Measurements from ENCODE around the gene CASKIN2. TPM values are rescaled to one million over a fixed set of nuclear protein-coding genes. Genes with fewer than 3 reads are reported as not detected.

The CASKIN2 gene
- total RNA-seq, 2 experiments from 2014 or later: 1.0 TPM; not detected in 1

DNA sequence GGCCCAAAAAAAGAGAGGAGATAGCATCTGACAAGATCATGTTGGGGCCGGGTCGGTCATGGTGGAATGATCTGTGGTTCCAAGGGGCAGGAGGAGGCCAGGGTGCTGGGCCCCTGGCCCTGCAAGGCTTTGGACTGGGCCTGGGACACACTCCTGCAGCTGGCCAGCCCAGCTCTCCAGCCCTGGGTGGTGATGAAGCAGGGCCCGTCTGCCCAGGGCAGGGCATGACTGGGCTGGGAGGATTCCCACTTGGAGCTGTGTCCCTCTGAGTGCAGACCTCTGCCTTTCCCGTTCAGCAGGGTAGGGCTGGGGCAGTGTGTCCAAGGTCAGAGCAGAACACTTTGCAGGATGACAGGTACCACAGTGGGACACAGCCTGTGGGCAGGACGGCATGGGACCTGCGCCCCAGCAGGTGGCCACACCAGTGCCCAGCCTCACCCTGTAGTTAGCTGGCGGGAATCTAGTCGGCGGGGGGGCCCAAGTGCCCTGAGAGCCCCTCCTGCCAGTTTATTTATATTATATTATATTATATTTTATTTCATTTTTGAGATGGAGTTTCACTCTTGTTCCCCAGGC is 44.7 kb upstream of the CASKIN2 start:
- no peak overlapping the region for H2AFZ ChIP-seq (ENCODE audit: low read length)
- no peaks in the 10 kb centered on the region for H3K79me2 ChIP-seq (ENCODE audit: insufficient read depth, low read depth, low read length)
- no peaks in the 10 kb centered on the region for H4K20me1 ChIP-seq (ENCODE audit: insufficient read depth, low read length)
- ChIA-PET CTCF (ENCODE audit: unreplicated experiment) (no interaction called here), POLR2A (interaction anchor here (0.6 kb wide), 1 partner anchor 189 kb away, joined by 4 read pairs; no protein-coding TSS in a partner anchor)
- no peak overlapping the region for H3K4me3 ChIP-seq (ENCODE audit: low read depth, low read length, poor library complexity, severe bottlenecking)
- no peaks in the 10 kb centered on the region for H3K36me3 ChIP-seq (ENCODE audit: insufficient read depth, low read length)
- no TSS peak for BruUV-seq (replicated peaks)
- H3K27ac ChIP-seq (ENCODE audit: low read depth, low read length, poor library complexity, severe bottlenecking): no peak overlapping the region
- no peak overlapping the region for H3K4me2 ChIP-seq (ENCODE audit: low read length)
- no peaks in the 10 kb centered on the region for H3K9me2 ChIP-seq (ENCODE audit: insufficient read depth, low read length)
- intact Hi-C loops (cut with micrococcal nuclease; ENCODE audit: unreplicated experiment): no loop called here
- no peaks in the 10 kb centered on the region for H3K4me1 ChIP-seq (ENCODE audit: insufficient read depth, low read length, poor library complexity, severe bottlenecking)
- no peak for TF ChIP-seq CTCF (conservative IDR thresholded peaks at IDR 0.05; ENCODE audit: low read length)
- no peak for TF ChIP-seq EZH2phosphoT487 (IDR thresholded peaks at IDR 0.05; ENCODE audit: borderline replicate concordance, low read depth, low read length)
- no peaks in the 10 kb centered on the region for H3K9me3 ChIP-seq (ENCODE audit: low read length)
- no peak for DNase-seq (ENCODE audit: low spot score)

DNA sequence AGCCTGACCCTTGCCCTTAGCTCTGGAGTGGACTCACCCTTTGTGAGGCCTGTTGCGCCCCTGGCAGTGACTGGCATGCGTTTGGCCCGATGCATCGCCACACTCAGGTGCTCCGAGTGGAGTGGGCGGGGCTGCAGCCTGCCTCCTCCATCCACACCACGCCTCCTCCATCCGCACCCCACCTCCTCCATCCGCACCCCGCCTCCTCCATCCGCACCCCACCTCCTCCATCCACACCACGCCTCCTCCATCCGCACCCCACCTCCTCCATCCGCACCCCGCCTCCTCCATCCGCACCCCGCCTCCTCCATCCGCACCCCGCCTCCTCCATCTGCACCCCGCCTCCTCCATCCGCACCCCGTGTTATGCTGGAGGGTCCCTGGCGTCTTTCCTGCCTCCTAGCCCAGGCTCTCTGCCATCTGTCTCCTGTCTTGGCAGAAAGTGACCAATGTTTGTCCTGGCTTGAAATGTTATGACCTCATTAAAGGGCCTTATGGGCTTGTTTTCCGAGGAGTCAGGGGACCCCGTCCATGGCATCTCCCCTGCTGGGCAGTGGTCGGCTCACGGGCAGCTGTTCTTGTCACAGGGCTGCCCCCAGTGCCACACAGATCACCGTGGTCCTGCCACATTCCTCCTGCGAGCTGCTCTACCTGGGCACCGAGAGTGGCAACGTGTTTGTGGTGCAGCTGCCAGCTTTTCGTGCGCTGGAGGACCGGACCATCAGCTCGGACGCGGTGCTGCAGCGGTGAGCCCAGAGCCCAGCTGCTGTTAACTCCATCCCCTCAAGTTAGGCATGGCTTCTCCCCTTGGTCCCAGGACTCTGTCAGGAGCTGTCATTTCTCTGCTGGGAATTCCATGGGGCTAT is 43.6 kb upstream of the CASKIN2 start:
- H3K9me3 ChIP-seq (ENCODE audit: low read length): no peaks in the 10 kb centered on the region
- no TSS peak for BruUV-seq (replicated peaks)
- no peak overlapping the region for H3K4me3 ChIP-seq (ENCODE audit: low read depth, low read length, poor library complexity, severe bottlenecking)
- no peaks in the 10 kb centered on the region for H3K4me1 ChIP-seq (ENCODE audit: insufficient read depth, low read length, poor library complexity, severe bottlenecking)
- CTCF ChIA-PET (ENCODE audit: unreplicated experiment): no interaction called here
- TF ChIP-seq CTCF (conservative IDR thresholded peaks at IDR 0.05; ENCODE audit: low read length) (no peak), EZH2phosphoT487 (IDR thresholded peaks at IDR 0.05; ENCODE audit: borderline replicate concordance, low read depth, low read length) (no peak)
- H3K4me2 ChIP-seq (ENCODE audit: low read length): no peak overlapping the region
- no peaks in the 10 kb centered on the region for H3K9me2 ChIP-seq (ENCODE audit: insufficient read depth, low read length)
- POLR2A ChIA-PET: no interaction called here
- H3K27ac ChIP-seq (ENCODE audit: low read depth, low read length, poor library complexity, severe bottlenecking): no peak overlapping the region
- no peak for DNase-seq (ENCODE audit: low spot score)
- intact Hi-C loops (cut with micrococcal nuclease; ENCODE audit: unreplicated experiment): no loop called here
- H3K79me2 ChIP-seq (ENCODE audit: insufficient read depth, low read depth, low read length): no peaks in the 10 kb centered on the region
- no peak overlapping the region for H2AFZ ChIP-seq (ENCODE audit: low read length)
- H3K36me3 ChIP-seq (ENCODE audit: insufficient read depth, low read length): no peaks in the 10 kb centered on the region
- no peaks in the 10 kb centered on the region for H4K20me1 ChIP-seq (ENCODE audit: insufficient read depth, low read length)

Measured in OCI-LY7 (cell line).